Activated CD4-positive, alpha-beta T cell treated with anti-CD3 and anti-CD28 coated beads for 36 hours (primary cell): ENCODE results near the gene B3GALT5. TPM values are rescaled to one million over a fixed set of nuclear protein-coding genes. Genes with fewer than 3 reads are reported as not detected.

Source experiments
- ATAC-seq: fragments of 200-7000 bp; cut with Tn5 transposase; one replicate; pipeline ENCODE4 v1.10.0; 2021; ENCODE audit warnings: mild to moderate bottlenecking, moderate library complexity
- CTCF ChIA-PET: fragments of 350-600 bp; sonication (Branson Sonifier 250); formaldehyde crosslinking; loops from one replicate; lab custom pipeline; 2021; ENCODE audit warnings: antibody characterized with exemption; lab: Charles Lee
- POLR2A ChIA-PET: fragments of 350-600 bp; sonication (Branson Sonifier 250); formaldehyde crosslinking; loops from one replicate; lab custom pipeline; 2021; ENCODE audit warnings: antibody characterized with exemption, inconsistent platforms; lab: Charles Lee
- DNase-seq: peaks from one replicate; pipeline ENCODE4 v3.0.0-alpha.2; 2020
- H3K27ac Mint-ChIP-seq: one replicate; pipeline ENCODE4 v1.8.0; 2021; ENCODE audit warnings: mixed read lengths
- H3K27me3 Mint-ChIP-seq: one replicate; pipeline ENCODE4 v1.8.0; 2021; ENCODE audit warnings: mixed read lengths
- H3K36me3 Mint-ChIP-seq: one replicate; pipeline ENCODE4 v1.8.0; 2021; ENCODE audit warnings: low read depth, mixed read lengths
- H3K4me1 Mint-ChIP-seq: one replicate; pipeline ENCODE4 v1.8.0; 2021; ENCODE audit warnings: mixed read lengths
- H3K4me3 Mint-ChIP-seq: one replicate; pipeline ENCODE4 v1.8.0; 2021; ENCODE audit warnings: mild to moderate bottlenecking, moderate library complexity, mixed read lengths
- H3K9me3 Mint-ChIP-seq: one replicate; pipeline ENCODE4 v1.8.0; 2021; ENCODE audit warnings: low read depth, mixed read lengths
- intact Hi-C, 2 experiments: fragments of 100-400 bp; cut with DNase I in 1 of 2; cut with micrococcal nuclease in 1 of 2; formaldehyde crosslinking; loops; one replicate each; pipeline versions ENCODE4 v1.14.2 to v1.15.1; 2022 to 2024; cut with DNase I, micrococcal nuclease
- total RNA-seq, 2 experiments: library from RNA; stranded (reverse); gene quantifications; one replicate each; pipeline ENCODE4 v1.2.3, GENCODE V29; 2021

B3GALT5 gene
- total RNA-seq, 2 experiments from 2014 or later, result not detected

GRCh38 chr21:39650306-39650705 lies 37.6 kb downstream of the B3GALT5 start:
- Mint-ChIP-seq H3K36me3 (no peaks in the 10 kb centered on the region), H3K9me3 (peaks cover 9% of the 10 kb centered on the region), H3K27ac (no peak overlapping the region), H3K27me3 (peaks cover 3% of the 10 kb centered on the region), H3K4me1 (no peaks in the 10 kb centered on the region), H3K4me3 (no peak overlapping the region)
- ATAC-seq (no peak), DNase-seq (no peak)
- intact Hi-C loops, result no loop called here
- POLR2A ChIA-PET, result no interaction called here
- CTCF ChIA-PET, result no interaction called here

GRCh38 chr21:39650801-39651200 lies 38.1 kb downstream of the B3GALT5 start:
- ChIA-PET CTCF (no interaction called here), POLR2A (no interaction called here)
- no peak overlapping the region for H3K27ac Mint-ChIP-seq
- no peak overlapping the region for H3K4me3 Mint-ChIP-seq
- no peak for DNase-seq
- intact Hi-C loops, result no loop called here
- peaks cover 9% of the 10 kb centered on the region for H3K9me3 Mint-ChIP-seq
- no peaks in the 10 kb centered on the region for H3K36me3 Mint-ChIP-seq
- no peak for ATAC-seq
- H3K27me3 Mint-ChIP-seq, result peaks cover 3% of the 10 kb centered on the region
- no peaks in the 10 kb centered on the region for H3K4me1 Mint-ChIP-seq

GRCh38 chr21:39651206-39651605 lies 38.5 kb downstream of the B3GALT5 start:
- ChIA-PET POLR2A (no interaction called here), CTCF (no interaction called here)
- no peak for ATAC-seq
- no peaks in the 10 kb centered on the region for H3K36me3 Mint-ChIP-seq
- no peak for DNase-seq
- no peaks in the 10 kb centered on the region for H3K4me1 Mint-ChIP-seq
- intact Hi-C loops, result no loop called here
- no peak overlapping the region for H3K27ac Mint-ChIP-seq
- peaks cover 9% of the 10 kb centered on the region for H3K9me3 Mint-ChIP-seq
- H3K27me3 Mint-ChIP-seq, result peaks cover 3% of the 10 kb centered on the region
- no peak overlapping the region for H3K4me3 Mint-ChIP-seq

- H3K27ac Mint-ChIP-seq, result no peak overlapping the region
- no peaks in the 10 kb centered on the region for H3K36me3 Mint-ChIP-seq
- ATAC-seq (no peak), DNase-seq (no peak)
- H3K27me3 Mint-ChIP-seq, result peaks cover 10% of the 10 kb centered on the region
- intact Hi-C loops, result no loop called here
- no peaks in the 10 kb centered on the region for H3K4me1 Mint-ChIP-seq
- CTCF ChIA-PET, result no interaction called here
- POLR2A ChIA-PET, result no interaction called here
- no peak overlapping the region for H3K4me3 Mint-ChIP-seq
- peaks cover 9% of the 10 kb centered on the region for H3K9me3 Mint-ChIP-seq
Measured at GRCh38 chr21:39654951-39655350, 42.2 kb downstream of the B3GALT5 start.

- ChIA-PET CTCF (no interaction called here), POLR2A (no interaction called here)
- Mint-ChIP-seq H3K27ac (no peak overlapping the region), H3K36me3 (no peaks in the 10 kb centered on the region), H3K4me3 (no peak overlapping the region), H3K9me3 (peaks cover 9% of the 10 kb centered on the region), H3K4me1 (no peaks in the 10 kb centered on the region), H3K27me3 (peaks cover 10% of the 10 kb centered on the region)
- intact Hi-C loops, result no loop called here
- ATAC-seq, result no peak
- no peak for DNase-seq
Measured at GRCh38 chr21:39655589-39655988, 42.8 kb downstream of the B3GALT5 start.

GRCh38 chr21:39656209-39656608 lies 43.5 kb downstream of the B3GALT5 start:
- intact Hi-C loops, result no loop called here
- Mint-ChIP-seq H3K4me1 (no peaks in the 10 kb centered on the region), H3K9me3 (peaks cover 9% of the 10 kb centered on the region), H3K27me3 (peaks cover 10% of the 10 kb centered on the region), H3K4me3 (no peak overlapping the region), H3K36me3 (no peaks in the 10 kb centered on the region), H3K27ac (no peak overlapping the region)
- ChIA-PET CTCF (no interaction called here), POLR2A (no interaction called here)
- no peak for DNase-seq
- no peak for ATAC-seq

GRCh38 chr21:39657091-39657689 lies 44.5 kb downstream of the B3GALT5 start:
- Mint-ChIP-seq H3K36me3 (no peaks in the 10 kb centered on the region), H3K27me3 (peaks cover 8% of the 10 kb centered on the region), H3K4me1 (no peaks in the 10 kb centered on the region), H3K9me3 (peaks cover 7% of the 10 kb centered on the region), H3K27ac (no peak overlapping the region), H3K4me3 (no peak overlapping the region)
- CTCF ChIA-PET, result no interaction called here
- intact Hi-C loops, result no loop called here
- no peak for ATAC-seq
- POLR2A ChIA-PET, result no interaction called here
- no peak for DNase-seq

- intact Hi-C loops, result no loop called here
- Mint-ChIP-seq H3K27me3 (peaks cover 8% of the 10 kb centered on the region), H3K27ac (no peak overlapping the region), H3K4me3 (no peak overlapping the region), H3K36me3 (no peaks in the 10 kb centered on the region), H3K4me1 (no peaks in the 10 kb centered on the region), H3K9me3 (peaks cover 4% of the 10 kb centered on the region)
- ChIA-PET CTCF (interaction anchor here (0.7 kb wide), 1 partner anchor 1851 kb away, joined by 4 read pairs; no protein-coding TSS in a partner anchor), POLR2A (no interaction called here)
- DNase-seq (no peak), ATAC-seq (no peak)
Measured at GRCh38 chr21:39658066-39658465, 45.3 kb downstream of the B3GALT5 start.

- H3K4me3 Mint-ChIP-seq, result no peak overlapping the region
Measured at GRCh38 chr21:39659070-39659815, 46.5 kb downstream of the B3GALT5 start.

GRCh38 chr21:39660191-39660980 lies 47.6 kb downstream of the B3GALT5 start:
- no peak for DNase-seq
- Mint-ChIP-seq H3K4me3 (no peak overlapping the region), H3K27ac (no peak overlapping the region), H3K9me3 (no peaks in the 10 kb centered on the region), H3K27me3 (peaks cover 8% of the 10 kb centered on the region), H3K36me3 (no peaks in the 10 kb centered on the region), H3K4me1 (no peaks in the 10 kb centered on the region)
- ATAC-seq, result no peak
- ChIA-PET POLR2A (no interaction called here), CTCF (interaction anchor here (0.6 kb wide), 1 partner anchor 907 kb away, joined by 3 read pairs; no protein-coding TSS in a partner anchor)
- intact Hi-C loops, result no loop called here

More at GRCh38 chr21:39659070-39659815, 46.5 kb downstream of the B3GALT5 start:
- POLR2A ChIA-PET, result no interaction called here
- Mint-ChIP-seq H3K36me3 (no peaks in the 10 kb centered on the region), H3K4me1 (no peaks in the 10 kb centered on the region), H3K27me3 (peaks cover 8% of the 10 kb centered on the region), H3K27ac (no peak overlapping the region), H3K9me3 (peaks cover 3% of the 10 kb centered on the region)
- intact Hi-C loops, result no loop called here
- CTCF ChIA-PET, result no interaction called here
- ATAC-seq (no peak), DNase-seq (no peak)

- intact Hi-C loops, result no loop called here
- ChIA-PET CTCF (no interaction called here), POLR2A (no interaction called here)
- Mint-ChIP-seq H3K27me3 (peaks cover 8% of the 10 kb centered on the region), H3K9me3 (no peaks in the 10 kb centered on the region), H3K36me3 (no peaks in the 10 kb centered on the region), H3K4me3 (no peak overlapping the region), H3K4me1 (no peaks in the 10 kb centered on the region), H3K27ac (no peak overlapping the region)
- DNase-seq (no peak), ATAC-seq (no peak)
Measured at GRCh38 chr21:39661121-39661520, 48.4 kb downstream of the B3GALT5 start.
